COR-L47 (cell line): ENCODE results near the gene ARAF.
"Not testable (repeated sequence)": the region's sequence is repeated elsewhere in the genome, so short reads cannot be mapped to it uniquely, and the experiment has no call there.

Experiments used
- DNase-seq: peaks from one replicate; lab custom pipeline; 2025; lab: John Stamatoyannopoulos, UW

Gene ARAF

DNA sequence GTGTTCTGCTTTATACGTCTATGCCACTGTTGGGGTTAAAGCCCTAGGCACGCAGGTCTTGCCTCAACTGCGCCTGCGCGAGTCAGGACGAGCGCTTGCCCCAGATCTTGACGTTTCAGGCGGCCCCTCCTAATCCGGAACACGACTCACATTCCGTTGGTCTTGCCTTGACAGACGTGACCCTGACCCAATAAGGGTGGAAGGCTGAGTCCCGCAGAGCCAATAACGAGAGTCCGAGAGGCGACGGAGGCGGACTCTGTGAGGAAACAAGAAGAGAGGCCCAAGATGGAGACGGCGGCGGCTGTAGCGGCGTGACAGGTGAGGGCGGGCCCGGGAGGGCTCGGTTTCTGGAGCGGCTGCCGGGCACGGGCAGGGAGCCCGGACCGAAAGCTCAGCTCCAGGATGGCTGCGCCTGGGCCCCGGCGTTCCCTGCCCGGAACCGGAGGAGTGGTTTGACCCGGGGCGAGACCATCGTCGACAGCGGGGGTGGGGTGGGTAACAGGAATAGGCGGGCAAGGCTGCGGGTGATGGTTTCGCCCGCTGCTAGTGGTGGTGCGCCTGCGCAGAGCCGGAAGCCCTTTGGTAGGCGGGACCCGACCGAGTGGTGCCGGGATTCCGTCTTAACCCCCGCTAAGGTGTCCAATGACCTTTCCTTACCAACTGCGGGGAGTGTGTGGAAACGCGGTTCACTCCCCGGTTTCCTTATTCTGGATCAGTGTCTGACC is at the start of gene ARAF:
Gene ARAF, plus strand, starts transcription at position 272 of the 725 bp plus-strand sequence. CDS start 1,763 bp downstream, outside the sequence.
- peak; percentile 92 for DNase-seq

DNA sequence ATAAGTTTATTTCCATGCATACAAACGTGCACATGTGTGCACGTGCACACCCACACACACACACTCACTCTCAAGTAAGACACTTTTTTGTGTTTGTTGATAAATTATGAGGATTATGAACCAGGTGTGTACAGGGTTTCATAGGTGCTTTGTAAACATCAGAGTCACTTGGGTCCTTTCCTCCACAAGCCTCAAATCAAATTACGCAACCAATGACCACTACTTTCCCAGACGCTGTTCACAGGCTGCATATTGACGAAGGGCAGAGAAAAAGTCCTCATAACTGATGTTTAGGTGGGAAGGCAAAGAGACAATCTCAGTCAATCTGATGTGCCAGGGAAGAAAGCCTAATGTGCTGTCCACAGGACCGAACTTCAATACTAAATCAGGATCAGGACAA is 48.6 kb upstream of the ARAF start:
- not testable (repeated sequence) for DNase-seq

- DNase-seq = not testable (repeated sequence)
Measured at GRCh38 chrX:47513034-47513965, 47.7 kb upstream of the ARAF start.

GRCh38 chrX:47514533-47515235 is 46.3 kb upstream of the ARAF start:
- no peak for DNase-seq

GRCh38 chrX:47515941-47516665 is 44.9 kb upstream of the ARAF start:
- no peak for DNase-seq

DNA sequence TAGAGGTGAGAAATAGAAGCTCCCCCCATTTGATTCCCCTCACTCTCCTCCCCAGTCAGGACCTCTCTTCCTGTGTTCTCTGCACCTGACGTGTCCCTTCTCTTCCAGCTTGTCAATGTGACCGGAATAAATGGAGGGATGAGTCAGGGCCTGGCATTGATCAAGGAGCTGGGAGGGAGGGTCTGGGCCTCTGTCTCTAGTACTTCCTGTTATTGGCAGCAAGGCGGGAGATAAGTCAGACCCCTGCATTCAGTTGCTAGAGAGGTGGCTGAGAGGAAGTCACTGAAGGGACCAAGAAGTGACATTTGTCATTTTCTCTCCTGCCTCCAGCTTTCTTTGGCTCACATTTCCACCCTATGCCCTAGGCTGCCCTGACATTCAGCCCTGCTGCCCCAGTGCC is 42.9 kb upstream of the ARAF start:
- no peak for DNase-seq

DNA sequence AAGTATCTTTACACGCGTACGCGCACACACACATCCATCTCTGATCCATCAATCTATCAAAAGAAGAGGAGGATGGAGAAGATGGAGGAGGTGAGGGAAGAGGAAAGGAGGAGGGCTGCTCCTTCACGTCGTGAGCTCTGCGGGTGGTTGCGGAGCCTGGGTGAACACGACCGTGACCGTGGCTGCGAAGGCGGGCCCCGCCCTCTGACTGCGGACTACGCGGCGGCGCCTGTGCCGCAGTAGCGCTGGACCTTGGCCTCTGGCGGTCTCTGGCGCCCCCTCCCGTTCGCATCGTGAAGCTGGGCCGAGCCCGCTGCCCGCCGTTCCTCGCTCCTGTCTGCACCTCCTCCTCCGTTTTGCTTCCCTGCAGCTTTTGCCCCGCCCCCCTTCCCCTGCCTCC is 37.7 kb upstream of the ARAF start:
- peak; percentile 72 for DNase-seq

GRCh38 chrX:47523713-47524166 is 37.3 kb upstream of the ARAF start:
- DNase-seq = no peak

DNA sequence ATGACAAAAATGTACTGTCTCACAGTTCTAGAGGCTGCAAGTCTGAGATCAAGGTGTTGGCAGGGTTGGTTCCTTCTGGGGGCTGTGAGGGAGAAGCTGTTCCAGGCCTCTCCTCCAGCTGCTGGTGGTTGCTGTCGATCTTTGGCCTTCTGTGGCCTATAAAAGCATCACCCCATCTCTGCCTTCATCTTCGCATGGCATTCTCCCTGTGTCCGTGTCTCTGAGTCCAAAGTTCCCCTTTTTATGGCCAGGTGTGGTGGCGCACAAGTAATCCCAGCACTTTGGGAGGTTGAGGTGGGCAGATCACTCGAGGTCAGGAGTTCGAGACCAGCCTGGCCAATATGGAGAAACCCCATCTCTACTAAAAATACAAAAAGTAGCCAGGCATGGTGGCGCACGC is 31.5 kb upstream of the ARAF start:
- no peak for DNase-seq

DNA sequence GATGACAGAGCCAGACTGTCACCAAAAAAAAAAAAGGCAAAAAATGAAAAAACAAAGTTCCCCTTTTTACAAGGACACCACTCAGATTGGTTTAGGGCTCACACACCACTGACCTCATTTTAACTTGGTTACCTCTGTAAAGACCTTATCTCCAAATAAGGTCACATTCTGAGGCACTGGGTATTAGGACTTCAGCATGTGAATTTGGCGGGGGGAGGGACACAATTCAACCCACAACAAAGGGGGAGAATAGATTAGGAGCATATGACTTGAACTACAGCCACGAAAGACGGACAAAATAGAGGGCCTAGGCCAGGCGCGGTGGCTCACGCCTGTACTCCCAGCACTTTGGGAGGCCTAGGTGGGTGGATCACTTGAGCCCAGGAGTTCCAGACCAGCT is 31.0 kb upstream of the ARAF start:
- no peak for DNase-seq

DNA sequence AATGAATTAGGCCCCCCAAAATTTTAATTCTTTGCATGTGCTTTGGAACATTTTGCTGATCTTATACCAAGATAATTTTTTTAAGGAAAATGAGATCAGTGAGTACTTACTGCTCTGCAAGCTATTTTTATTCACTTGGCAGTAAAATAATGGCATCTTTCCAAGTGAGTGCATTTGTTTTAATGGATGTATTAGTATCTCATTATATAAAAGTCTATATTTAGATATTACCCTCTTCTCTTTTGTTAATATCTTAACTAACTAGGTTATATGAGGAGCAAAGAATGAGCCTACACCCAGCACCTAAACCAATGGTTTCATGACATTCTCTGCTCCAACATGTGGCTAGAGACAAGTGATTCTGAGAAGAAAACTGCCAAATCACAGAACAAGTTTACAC is 21.1 kb upstream of the ARAF start:
- no peak for DNase-seq

GRCh38 chrX:47540754-47541538 is 20.1 kb upstream of the ARAF start:
- peak; percentile 81 for DNase-seq

DNA sequence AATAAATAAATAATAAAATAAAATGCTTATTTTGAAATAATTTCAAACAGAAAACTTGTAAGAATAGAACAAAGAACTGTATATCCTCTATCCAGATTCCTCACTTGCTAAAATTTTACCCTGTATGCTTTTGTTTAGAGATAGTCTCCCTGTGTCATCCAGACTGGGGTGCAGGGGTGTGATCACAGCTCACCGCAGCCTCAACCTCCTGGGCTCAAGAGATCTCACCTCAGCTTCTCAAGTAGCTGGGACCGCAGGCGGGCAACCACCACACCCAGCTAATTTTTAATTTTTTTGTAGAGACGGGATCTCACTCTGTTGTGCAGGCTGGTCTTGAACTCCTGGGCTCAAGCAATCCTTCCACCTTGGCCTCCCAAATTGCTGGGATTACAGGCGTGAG is 17.5 kb upstream of the ARAF start:
- no peak for DNase-seq

DNA sequence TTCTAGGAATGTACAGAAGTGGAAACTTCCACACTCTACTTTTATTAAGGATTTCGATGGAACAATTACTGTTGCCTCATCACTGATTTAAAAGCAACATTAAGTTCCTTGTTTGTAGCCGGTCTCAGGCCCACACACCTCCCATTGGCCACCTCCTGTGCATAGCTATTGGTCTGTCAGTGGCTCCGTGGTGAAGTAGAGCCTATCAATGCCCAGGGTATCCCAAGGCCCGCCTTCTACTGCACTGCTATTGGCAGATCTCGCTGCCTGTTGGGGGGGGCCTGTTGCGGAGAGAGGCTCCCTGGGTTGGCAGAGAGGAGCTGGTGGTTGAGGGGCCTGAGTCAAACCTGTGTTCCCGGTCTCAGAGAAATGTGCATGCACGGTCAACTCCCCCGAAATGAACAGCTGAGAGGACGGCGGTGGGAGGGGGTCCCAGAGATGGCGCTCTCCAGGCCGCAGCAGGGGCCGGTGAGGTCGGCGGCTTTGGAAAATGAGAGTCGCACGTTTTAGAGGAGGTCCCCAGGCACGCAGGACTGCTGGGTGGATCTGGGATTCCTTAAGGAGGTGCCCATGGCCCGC is 4.9 kb upstream of the ARAF start:
- DNase-seq = peak; percentile 80

GRCh38 chrX:47558436-47558835 is 2.6 kb upstream of the ARAF start:
- no peak for DNase-seq

DNA sequence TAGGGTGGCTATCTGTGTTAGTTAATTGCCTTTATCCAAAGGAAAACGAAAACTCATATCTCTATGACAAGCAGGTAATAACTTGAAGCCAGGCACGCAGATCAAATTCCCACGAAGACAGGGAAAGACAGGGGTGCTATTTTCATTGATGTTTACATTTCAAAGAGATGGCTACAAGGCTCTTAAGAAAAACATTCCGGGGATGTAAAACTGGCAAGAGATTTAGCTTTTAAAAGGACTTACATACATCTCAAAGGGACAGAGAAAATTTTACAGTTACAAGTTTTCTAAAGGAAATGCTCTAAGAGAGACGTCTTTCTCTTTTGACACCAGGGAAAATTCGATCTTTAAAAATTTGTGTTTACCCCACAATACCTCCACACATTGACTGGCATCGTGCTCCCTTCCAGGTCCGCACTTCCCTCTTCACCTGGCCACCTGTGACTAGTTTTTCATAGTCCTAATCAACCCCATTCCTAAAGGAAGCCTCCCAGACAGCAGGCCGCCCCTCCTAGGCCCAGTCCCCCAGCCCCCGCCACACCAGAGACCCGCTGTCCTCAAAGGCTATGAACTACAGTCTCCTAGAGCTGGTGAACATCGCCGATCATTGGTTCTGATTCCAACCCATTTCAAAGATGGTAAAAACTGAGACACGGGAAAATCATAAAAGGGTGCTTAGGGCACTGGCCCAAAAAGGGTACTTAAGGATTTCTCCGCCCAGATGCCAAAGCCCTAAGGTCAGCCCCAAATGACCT is 649 bp upstream of the ARAF start:
- DNase-seq = no peak

DNA sequence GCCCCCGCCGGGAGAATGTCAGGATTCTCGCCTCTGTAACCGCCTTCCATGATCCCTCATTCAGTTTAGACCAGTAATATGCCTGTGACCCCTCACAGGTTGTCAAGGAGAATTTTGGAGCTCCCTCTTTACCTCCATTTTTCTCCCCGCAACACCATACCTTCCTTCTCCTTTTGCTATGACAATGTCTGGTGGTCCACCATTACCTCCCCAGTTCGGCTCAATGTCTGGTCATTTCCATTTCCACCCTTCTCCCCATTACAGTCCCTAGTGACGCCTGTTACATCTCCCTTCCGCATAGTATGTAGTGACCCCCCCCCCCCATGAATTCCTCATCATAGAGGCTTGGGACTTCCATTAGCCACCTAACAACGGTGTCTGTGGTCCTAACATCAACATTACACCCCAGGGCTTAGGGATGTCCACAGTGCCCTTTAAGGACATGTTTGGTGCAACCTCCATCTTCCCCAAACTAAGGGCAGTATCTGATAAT is 700 bp downstream of the ARAF start:
- DNase-seq = no peak

- no peak for DNase-seq
Measured at GRCh38 chrX:47562615-47563243, 1.7 kb downstream of the ARAF start.

- DNase-seq = no peak
Measured at GRCh38 chrX:47563801-47564315, 2.9 kb downstream of the ARAF start.
